HepG2 (cell line): ENCODE results near the gene DCAF15. TPM values are rescaled to one million over a fixed set of nuclear protein-coding genes. Genes with fewer than 3 reads are reported as not detected.
A peak's percentile ranks its signal among the peaks of the same experiment; 100 is the strongest.

ENCODE experiments used
- ATAC-seq: fragments of 200-7000 bp; cut with Tn5 transposase; 3 replicates; pipeline ENCODE4 v1.9.1; 2020; ENCODE audit warnings: mild to moderate bottlenecking, moderate library complexity
- BruUV-seq: library from RNA; stranded (reverse); fragments of 400-500 nt; replicated peaks from 2 replicates; lab custom pipeline; 2021; lab: Mats Ljungman, UMichigan
- CTCF ChIA-PET: fragments of 300-600 bp; formaldehyde crosslinking; extraction: SDS; loops from one replicate; lab custom pipeline; 2021; ENCODE audit warnings: low total read pairs, inconsistent platforms, low intra/inter-chr PET ratio; lab: Yijun Ruan, JAX
- POLR2A ChIA-PET: fragments of 350-600 bp; sonication (Branson Sonifier 250); formaldehyde crosslinking; loops from one replicate; lab custom pipeline; 2020; ENCODE audit warnings: antibody characterized with exemption, inconsistent platforms; lab: Yijun Ruan, JAX
- DNase-seq: peaks from one replicate; pipeline ENCODE4 v3.0.0-alpha.2; 2015; ENCODE audit warnings: low spot score
- FAIRE-seq: peaks from 3 replicates; lab custom pipeline; 2011; peaks lifted over from hg19 to GRCh38; lab: Jason Lieb, UNC
- H2AFZ ChIP-seq: one replicate; pipeline ENCODE4 v1.6.1; 2011; ENCODE audit warnings: low read length, inconsistent platforms
- H3K27ac ChIP-seq: fragments of 300-600 bp; 3 replicates; pipeline ENCODE4 v1.8.0; 2011; ENCODE audit warnings: mixed run types, mild to moderate bottlenecking, mixed read lengths, low read length, inconsistent platforms; ENCODE audit not compliant: insufficient read depth; ENCODE audit errors: extremely low read length
- H3K27me3 ChIP-seq, 2 experiments: fragments of 200-600 bp in 1 of 2; 2 replicates in 1 of 2; 3 replicates in 1 of 2; pipeline versions ENCODE4 v1.6.0 to v1.8.0; 2011; ENCODE audit warnings: low read length in 2 of 2, mild to moderate bottlenecking in 2 of 2, moderate library complexity in 2 of 2, inconsistent platforms in 1 of 2; ENCODE audit not compliant: insufficient read depth in 2 of 2, control insufficient read depth in 1 of 2
- H3K36me3 ChIP-seq, 2 experiments: fragments of 200-600 bp in 1 of 2; replicated peaks in 1 of 2; 2 replicates in 1 of 2; 3 replicates in 1 of 2; pipeline versions ENCODE4 v1.5.1 to v1.8.0; 2011; ENCODE audit warnings: low read length in 2 of 2, inconsistent platforms in 1 of 2; ENCODE audit not compliant: insufficient read depth in 2 of 2, control insufficient read depth in 1 of 2
- H3K4me1 ChIP-seq: 2 replicates; pipeline ENCODE4 v1.5.1; 2012; ENCODE audit warnings: low read length, inconsistent platforms; ENCODE audit not compliant: insufficient read depth
- H3K4me2 ChIP-seq: 2 replicates; pipeline ENCODE4 v1.6.0; 2011; ENCODE audit warnings: low read depth, low read length, inconsistent platforms
- H3K4me3 ChIP-seq, 3 experiments: fragments of 200-600 bp in 1 of 3; sonication (generic), shearing (Covaris generic) in 1 of 3; replicated peaks in 1 of 3; 2 replicates each; pipeline ENCODE4 v1.5.1; 2011 to 2016; ENCODE audit warnings: low read length in 3 of 3, inconsistent platforms in 2 of 3, low read depth in 2 of 3, mild to moderate bottlenecking in 2 of 3, control low read depth in 1 of 3, mixed read lengths in 1 of 3; ENCODE audit not compliant: insufficient read depth in 1 of 3
- H3K79me2 ChIP-seq: one replicate; pipeline ENCODE4 v1.6.1; 2011; ENCODE audit warnings: low read length, inconsistent platforms; ENCODE audit not compliant: insufficient read depth
- H3K9ac ChIP-seq: 2 replicates; pipeline ENCODE4 v1.6.0; 2011; ENCODE audit warnings: mild to moderate bottlenecking, low read depth, low read length, inconsistent platforms; ENCODE audit not compliant: insufficient read depth
- H3K9me3 ChIP-seq: 2 replicates; pipeline ENCODE4 v1.5.1; 2012; ENCODE audit warnings: mild to moderate bottlenecking, low read length
- H4K20me1 ChIP-seq: 2 replicates; pipeline ENCODE4 v1.6.0; 2011; ENCODE audit warnings: inconsistent platforms, mild to moderate bottlenecking, low read length, moderate library complexity; ENCODE audit not compliant: insufficient read depth
- KLF12 ChIP-seq: sonication (generic); formaldehyde crosslinking; IDR thresholded peaks from 2 replicates; pipeline ENCODE4 v1.4.0; 2020; ENCODE audit warnings: missing genetic modification reagents, borderline replicate concordance
- MIER2 ChIP-seq: IDR thresholded peaks from 2 replicates; pipeline ENCODE4 v1.6.1; 2016; ENCODE audit warnings: missing biosample characterization, missing genetic modification reagents
- POGZ ChIP-seq: sonication (generic); formaldehyde crosslinking; IDR thresholded peaks from 2 replicates; pipeline ENCODE4 v1.4.0; 2020; ENCODE audit warnings: mild to moderate bottlenecking, missing genetic modification reagents
- PPARG ChIP-seq: conservative IDR thresholded peaks from 2 replicates; pipeline ENCODE4 v1.6.1; 2016; ENCODE audit warnings: missing biosample characterization, missing genetic modification reagents
- SIN3A ChIP-seq: IDR thresholded peaks from 2 replicates; pipeline ENCODE4 v1.6.1; 2011; ENCODE audit warnings: low read depth, mild to moderate bottlenecking, control low read depth, low read length, borderline replicate concordance
- ZMYM4 ChIP-seq: sonication (generic); formaldehyde crosslinking; IDR thresholded peaks from 2 replicates; pipeline ENCODE4 v1.8.1; 2023; ENCODE audit warnings: mild to moderate bottlenecking, missing genetic modification reagents
- ZNF282 ChIP-seq: fragments of 450-650 bp; IDR thresholded peaks from 2 replicates; pipeline ENCODE4 v1.6.1; 2018; ENCODE audit not compliant: partially characterized antibody
- ZNF292 ChIP-seq: sonication (generic); formaldehyde crosslinking; IDR thresholded peaks from 2 replicates; pipeline ENCODE4 v1.8.1; 2022; ENCODE audit warnings: mild to moderate bottlenecking, low read depth, missing genetic modification reagents, borderline replicate concordance
- ZNF607 ChIP-seq: sonication (generic); formaldehyde crosslinking; IDR thresholded peaks from 2 replicates; pipeline ENCODE4 v1.5.1; 2020; ENCODE audit warnings: missing genetic modification reagents, mild to moderate bottlenecking, borderline replicate concordance
- ZNF674 ChIP-seq: sonication (generic); formaldehyde crosslinking; IDR thresholded peaks from 2 replicates; pipeline ENCODE4 v1.5.0; 2020; ENCODE audit warnings: low read depth, mild to moderate bottlenecking, missing genetic modification reagents
- ZNF772 ChIP-seq: sonication (generic); formaldehyde crosslinking; IDR thresholded peaks from 2 replicates; pipeline ENCODE4 v1.5.0; 2020; ENCODE audit warnings: mild to moderate bottlenecking, missing genetic modification reagents
- WGBS: methylation state at CpG from one replicate; pipeline ENCODE4 v1.1.6; 2017; ENCODE audit warnings: low lambda C conversion rate; 5-methylcytosine and 5-hydroxymethylcytosine counted together
- in situ Hi-C: cut with HindIII; loops from 2 replicates; pipeline ENCODE4 v1.10.0; 2017; ENCODE audit warnings: low pct_unique_long_range_greater_than_20kb; ENCODE audit not compliant: extremely low pct_ligation_motif_present
- intact Hi-C: fragments of 100-400 bp; cut with micrococcal nuclease; formaldehyde crosslinking; loops from one replicate; pipeline ENCODE4 v1.10.0; 2022; ENCODE audit not compliant: unreplicated experiment
- polyA plus RNA-seq, 8 experiments: library from polyadenylated mRNA; depleted of rRNA in 3 of 8; stranded (reverse) in 7 of 8; unstranded in 1 of 8; fragments of >200 nt; fragmentation: Illumina TruSeq in 4 of 8; extraction: Trizol in 4 of 8; gene quantifications; 2 replicates each; pipeline versions ENCODE4 v1.2.1 to v1.2.3, GENCODE V29; 2011 to 2016; ENCODE audit warnings: low read depth in 4 of 8, missing spikeins in 1 of 8, mixed read lengths in 1 of 8; ENCODE audit not compliant: insufficient read depth in 1 of 8
- total RNA-seq, 5 experiments: library from RNA; depleted of rRNA; stranded (reverse); fragments of >200 nt; fragmentation: Illumina TruSeq; extraction: Trizol; gene quantifications; 2 replicates each; pipeline ENCODE4 v1.2.3, GENCODE V29; 2016; ENCODE audit warnings: low read depth in 1 of 5
- TF ChIP-seq, protein P1 (sequence below): sonication (generic); formaldehyde crosslinking; IDR thresholded peaks from 2 replicates; pipeline ENCODE4 v1.4.0; 2020; ENCODE audit warnings: mild to moderate bottlenecking, missing genetic modification reagents
- TF ChIP-seq, protein P2 (sequence below): sonication (generic); formaldehyde crosslinking; IDR thresholded peaks from 2 replicates; pipeline ENCODE4 v1.4.0; 2020; ENCODE audit warnings: missing genetic modification reagents
- TF ChIP-seq, protein P3 (sequence below): sonication (generic); formaldehyde crosslinking; IDR thresholded peaks from 2 replicates; pipeline ENCODE4 v1.8.0; 2022; ENCODE audit warnings: mild to moderate bottlenecking, missing genetic modification reagents, borderline replicate concordance
- TF ChIP-seq, protein P4 (sequence below): IDR thresholded peaks from 2 replicates; pipeline ENCODE4 v1.6.1; 2018; ENCODE audit warnings: missing genetic modification reagents, mild to moderate bottlenecking, missing compliant biosample characterization

DCAF15 gene
- total and polyA plus RNA-seq, 2 of the 13 experiments (the other 11 are each of a cell fraction or from before 2014, with no cell fraction given): 13.6 to 14.0 TPM

DNA sequence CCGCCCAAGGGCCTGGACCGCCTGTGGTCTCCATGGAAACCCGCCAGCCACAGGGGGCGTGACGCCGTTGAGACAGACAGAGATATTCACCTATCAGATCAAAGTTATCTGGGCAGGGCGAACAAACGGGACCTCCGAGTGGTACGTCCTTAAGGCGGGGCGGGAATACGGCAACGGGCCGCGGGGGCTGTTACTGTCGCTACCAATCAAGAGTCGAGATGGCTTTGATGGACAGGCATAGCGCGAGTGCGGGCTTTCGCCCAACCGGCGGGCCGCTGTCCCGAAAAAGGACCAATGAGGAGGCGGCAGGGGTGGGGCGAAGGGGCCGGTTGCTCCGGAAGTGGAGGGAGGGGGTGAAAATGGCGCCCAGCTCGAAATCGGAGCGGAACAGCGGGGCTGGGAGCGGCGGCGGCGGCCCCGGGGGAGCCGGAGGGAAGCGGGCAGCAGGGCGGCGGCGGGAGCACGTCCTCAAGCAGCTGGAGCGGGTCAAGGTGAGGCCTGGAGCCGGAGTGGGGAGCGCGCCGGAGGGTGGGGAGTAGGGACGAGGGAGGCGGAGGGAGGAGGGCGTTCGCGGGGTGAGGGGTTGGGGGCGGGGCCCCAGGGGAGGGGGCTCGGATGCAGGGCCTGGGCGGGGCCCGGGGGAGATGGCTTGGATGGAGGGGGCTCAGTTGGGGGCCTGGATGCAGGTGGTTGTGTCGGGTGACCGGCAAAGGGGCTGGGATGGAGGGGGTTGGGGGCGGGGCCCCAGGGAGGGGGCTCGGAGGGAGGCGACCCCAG, at the start of gene DCAF15 (continued):
- peak; percentile 34; the same call in 1 of the 2 replicates for TF ChIP-seq KLF12 (CRISPR knock-in tag)
- TF ChIP-seq, protein P1, sequence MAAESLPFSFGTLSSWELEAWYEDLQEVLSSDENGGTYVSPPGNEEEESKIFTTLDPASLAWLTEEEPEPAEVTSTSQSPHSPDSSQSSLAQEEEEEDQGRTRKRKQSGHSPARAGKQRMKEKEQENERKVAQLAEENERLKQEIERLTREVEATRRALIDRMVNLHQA (CRISPR knock-in tag): no peak

DNA sequence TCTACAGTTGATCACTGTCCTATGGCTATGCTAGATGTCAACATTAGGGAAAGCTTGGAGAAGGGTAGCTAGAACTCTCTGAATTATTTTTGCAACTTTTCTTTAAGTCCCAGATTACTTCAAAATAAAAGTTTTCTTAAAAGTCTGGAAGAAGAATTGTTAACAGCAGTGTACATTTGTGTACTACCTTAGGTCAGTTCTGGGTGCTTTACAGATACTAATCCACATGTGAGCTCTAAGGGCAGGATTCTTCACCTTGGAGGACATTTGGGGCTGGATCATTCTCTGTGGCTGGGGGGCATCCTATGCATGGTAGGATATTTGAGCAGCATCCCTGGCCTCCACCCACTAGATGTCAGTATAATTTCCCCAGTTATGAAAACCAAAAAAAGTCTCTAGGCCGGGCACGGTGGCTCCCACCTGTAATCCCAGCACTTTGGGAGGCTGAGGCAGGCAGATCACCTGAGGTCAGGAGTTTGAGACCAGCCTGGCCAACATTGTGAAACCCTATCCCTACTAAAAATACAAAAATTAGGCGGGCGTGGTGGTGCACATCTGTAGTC, 49.2 kb upstream of the DCAF15 start:
- H3K9me3 ChIP-seq: no peaks in the 10 kb centered on the region
- POLR2A ChIA-PET: no interaction called here
- no TSS peak for BruUV-seq
- no peak for ATAC-seq
- DNase-seq: no peak
- no peak overlapping the region for H3K27ac ChIP-seq
- H3K27me3 ChIP-seq: no peaks in the 10 kb centered on the region
- no peaks in the 10 kb centered on the region for H4K20me1 ChIP-seq
- 53% methylated on average over 4 of the region's 4 CpGs for WGBS
- in situ Hi-C loops: no loop called here
- H2AFZ ChIP-seq: no peak overlapping the region
- intact Hi-C loops: no loop called here
- no peaks in the 10 kb centered on the region for H3K79me2 ChIP-seq
- FAIRE-seq: peak; percentile 23
- CTCF ChIA-PET: interaction anchor here (1.4 to 1.6 kb wide), 2 partner anchors 22 to 23 kb away, joined by 3 to 4 read pairs; no protein-coding TSS in a partner anchor
- H3K4me1 ChIP-seq: peaks cover 50% of the 10 kb centered on the region
- no peaks in the 10 kb centered on the region for H3K36me3 ChIP-seq
- no peak overlapping the region for H3K9ac ChIP-seq
- H3K4me3 ChIP-seq: no peak overlapping the region
- no peak overlapping the region for H3K4me2 ChIP-seq
- TF ChIP-seq POGZ (CRISPR knock-in tag) (0 out of 2 replicates have a peak, but pooled peaks have one; percentile 42), ZNF607 (CRISPR knock-in tag) (no peak), ZNF772 (CRISPR knock-in tag) (no peak), SIN3A (no peak), ZNF674 (CRISPR knock-in tag) (no peak), ZMYM4 (CRISPR knock-in tag) (peak; percentile 92), MIER2 (no peak), ZNF292 (no peak), ZNF282 (no peak), PPARG (no peak)
- TF ChIP-seq, protein P2, sequence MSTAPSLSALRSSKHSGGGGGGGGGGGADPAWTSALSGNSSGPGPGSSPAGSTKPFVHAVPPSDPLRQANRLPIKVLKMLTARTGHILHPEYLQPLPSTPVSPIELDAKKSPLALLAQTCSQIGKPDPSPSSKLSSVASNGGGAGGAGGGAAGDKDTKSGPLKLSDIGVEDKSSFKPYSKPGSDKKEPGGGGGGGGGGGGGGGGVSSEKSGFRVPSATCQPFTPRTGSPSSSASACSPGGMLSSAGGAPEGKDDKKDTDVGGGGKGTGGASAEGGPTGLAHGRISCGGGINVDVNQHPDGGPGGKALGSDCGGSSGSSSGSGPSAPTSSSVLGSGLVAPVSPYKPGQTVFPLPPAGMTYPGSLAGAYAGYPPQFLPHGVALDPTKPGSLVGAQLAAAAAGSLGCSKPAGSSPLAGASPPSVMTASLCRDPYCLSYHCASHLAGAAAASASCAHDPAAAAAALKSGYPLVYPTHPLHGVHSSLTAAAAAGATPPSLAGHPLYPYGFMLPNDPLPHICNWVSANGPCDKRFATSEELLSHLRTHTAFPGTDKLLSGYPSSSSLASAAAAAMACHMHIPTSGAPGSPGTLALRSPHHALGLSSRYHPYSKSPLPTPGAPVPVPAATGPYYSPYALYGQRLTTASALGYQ: no peak
- TF ChIP-seq, protein P3, sequence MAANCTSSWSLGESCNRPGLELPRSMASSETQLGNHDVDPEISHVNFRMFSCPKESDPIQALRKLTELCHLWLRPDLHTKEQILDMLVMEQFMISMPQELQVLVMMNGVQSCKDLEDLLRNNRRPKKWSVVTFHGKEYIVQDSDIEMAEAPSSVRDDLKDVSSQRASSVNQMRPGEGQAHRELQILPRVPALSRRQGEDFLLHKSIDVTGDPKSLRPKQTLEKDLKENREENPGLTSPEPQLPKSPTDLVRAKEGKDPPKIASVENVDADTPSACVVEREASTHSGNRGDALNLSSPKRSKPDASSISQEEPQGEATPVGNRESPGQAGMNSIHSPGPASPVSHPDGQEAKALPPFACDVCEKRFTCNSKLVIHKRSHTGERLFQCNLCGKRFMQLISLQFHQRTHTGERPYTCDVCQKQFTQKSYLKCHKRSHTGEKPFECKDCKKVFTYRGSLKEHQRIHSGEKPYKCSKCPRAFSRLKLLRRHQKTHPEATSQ (CRISPR knock-in tag): 0 out of 2 replicates have a peak, but pooled peaks have one; percentile 29
- TF ChIP-seq, protein P4, sequence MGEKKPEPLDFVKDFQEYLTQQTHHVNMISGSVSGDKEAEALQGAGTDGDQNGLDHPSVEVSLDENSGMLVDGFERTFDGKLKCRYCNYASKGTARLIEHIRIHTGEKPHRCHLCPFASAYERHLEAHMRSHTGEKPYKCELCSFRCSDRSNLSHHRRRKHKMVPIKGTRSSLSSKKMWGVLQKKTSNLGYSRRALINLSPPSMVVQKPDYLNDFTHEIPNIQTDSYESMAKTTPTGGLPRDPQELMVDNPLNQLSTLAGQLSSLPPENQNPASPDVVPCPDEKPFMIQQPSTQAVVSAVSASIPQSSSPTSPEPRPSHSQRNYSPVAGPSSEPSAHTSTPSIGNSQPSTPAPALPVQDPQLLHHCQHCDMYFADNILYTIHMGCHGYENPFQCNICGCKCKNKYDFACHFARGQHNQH (CRISPR knock-in tag): 0 out of 2 replicates have a peak, but pooled peaks have one; percentile 13
